Heart right ventricle (tissue), 16 donors: ENCODE measurements around the gene TSPAN8. TPM values are rescaled to one million over a fixed set of nuclear protein-coding genes. Genes with fewer than 3 reads are reported as not detected.

ENCODE experiments used
- ATAC-seq, 8 donors: fragments of 200-7000 bp; cut with Tn5 transposase; one replicate each; pipeline ENCODE4 v1.9.1; 2020; ENCODE audit warnings: mild to moderate bottlenecking in 8 of 8, moderate library complexity in 8 of 8, moderate number of reproducible peaks in 1 of 8
- DNase-seq, 2 donors: peaks; one replicate each; pipeline ENCODE4 v3.0.0-alpha.2; 2020
- H3K27ac ChIP-seq, 10 donors: fragments of 200-600 bp; sonication (generic) in 2 of 10; one replicate each; pipeline versions ENCODE4 v1.5.0 to v1.8.0; 2020 to 2022; ENCODE audit warnings: mild to moderate bottlenecking in 3 of 10
- H3K27me3 ChIP-seq, 7 donors: fragments of 200-600 bp; one replicate each; pipeline ENCODE4 v1.8.0; 2021 to 2022; ENCODE audit warnings: mild to moderate bottlenecking in 2 of 7
- H3K36me3 ChIP-seq, 9 donors: fragments of 200-600 bp; sonication (generic) in 1 of 9; one replicate each; pipeline versions ENCODE4 v1.5.0 to v1.8.0; 2020 to 2022; ENCODE audit warnings: mild to moderate bottlenecking in 2 of 9
- H3K4me1 ChIP-seq, 9 donors: fragments of 200-600 bp; sonication (generic) in 1 of 9; one replicate each; pipeline versions ENCODE4 v1.5.0 to v1.8.0; 2020 to 2022; ENCODE audit warnings: mild to moderate bottlenecking in 4 of 9
- H3K4me3 ChIP-seq, 10 donors: fragments of 200-600 bp; sonication (generic) in 2 of 10; one replicate each; pipeline versions ENCODE4 v1.5.0 to v1.8.0; 2020 to 2022; ENCODE audit warnings: mild to moderate bottlenecking in 7 of 10, moderate library complexity in 2 of 10
- H3K9me3 ChIP-seq, 11 donors: fragments of 200-600 bp in 10 of 11; sonication (generic) in 2 of 11; one replicate each; pipeline versions ENCODE4 v1.5.0 to v1.8.0; 2013 to 2022; ENCODE audit warnings: mild to moderate bottlenecking in 2 of 11, control low read depth in 1 of 11, moderate library complexity in 1 of 11
- CTCF ChIP-seq, 9 donors: fragments of 200-600 bp; sonication (generic) in 2 of 9; IDR thresholded peaks; one replicate each; pipeline versions ENCODE4 v1.5.0 to v1.8.0; 2021 to 2022; ENCODE audit warnings: antibody characterized with exemption in 9 of 9, mild to moderate bottlenecking in 5 of 9, moderate library complexity in 1 of 9
- WGBS, 2 donors: extraction: QIAGEN DNeasy Blood & Tissue Kit; methylation state at CpG; one replicate each; pipeline ENCODE4 v1.1.7; 2013; ENCODE audit warnings: inconsistent platforms in 1 of 2; 5-methylcytosine and 5-hydroxymethylcytosine counted together
- intact Hi-C, 10 donors: fragments of 100-400 bp; cut with DNase I; formaldehyde crosslinking; loops; one replicate each; pipeline versions ENCODE4 v1.11.1 to v1.14.2; 2022
- polyA plus RNA-seq, 2 donors: library from polyadenylated mRNA; stranded (reverse); fragments of 200-250 nt; gene quantifications; one replicate each; pipeline ENCODE4 v1.2.3, GENCODE V29; 2013
- total RNA-seq, 10 donors: library from RNA; stranded (reverse); fragmentation: NEBNext Ultra II Directional in 3 of 10; extraction: Animal tissue kit (Norgen Biotek cat#: 25700) in 3 of 10; gene quantifications; one replicate each; pipeline versions ENCODE4 v1.2.1 to v1.2.4, GENCODE V29; 2021 to 2023
- donor health status: Arrhythmogenic right ventricular cardiomyopathy.
- donor health status: ischemic (EF 13 %, LVEDD 7.1; RV severe dilation, severe dysfunction).
- donor health status: healthy with polysubstance abuse.
- donor health status: DM: no; HTN: yes; CAD: no.
- donor health status: DM: no; HTN: no; CAD: no.
- donor health status: ischemic (EF 25% LVEDD 6.9; RV normal size, moderate dysfunction).
- donor health status: ischemic (EF 25% LVEDD 5.7; RV mildly dilated, moderate dysfunction).
- donor health status: healthy.
- donor health status: DM: yes; HTN: yes; CAD: no.
- donor health status: Ischemic cardiomyopathy.
- donor health status: ischemic (EF 35%, LVEDD 5.7; RV mildly dilated, moderate dysfunction).
- donor health status: nonischemic (EF 11% LVEDD 7.7; RV severe dilation, severe dysfunction).
- donor health status: DM: yes; HTN: yes; CAD: no.
- donor health status: PGD.
- donor health status: ischemic (EF 29% LVEDD 5.4; RV normal size, mild dysfunction).
- donor health status: nonischemic (EF 23%, LVEDD 6.1; RV moderate dilation, normal function).

Gene TSPAN8
- total and polyA plus RNA-seq, 12 donors = 0.09 to 0.75 (median 0.38) TPM; not detected in 6

DNA sequence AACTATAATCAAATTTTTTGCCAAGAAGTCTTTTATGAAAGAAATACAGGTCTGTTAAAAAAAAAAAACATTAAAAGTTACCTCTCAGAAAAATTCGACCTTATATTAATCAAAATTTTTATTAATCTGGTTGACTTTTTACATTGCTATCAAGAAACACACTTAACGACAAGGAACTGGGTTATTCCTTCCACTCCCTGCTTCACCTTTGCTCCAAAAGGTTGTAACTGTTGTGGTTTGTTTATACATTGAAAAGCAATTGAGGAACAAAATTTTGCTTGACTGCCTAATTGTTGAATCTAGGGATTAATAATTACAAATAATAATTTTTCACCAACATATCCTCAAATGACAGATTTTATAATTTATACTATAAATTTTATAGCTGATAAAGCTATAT lies 28.4 kb downstream of the TSPAN8 start:
- intact Hi-C loops = no loop called here
- WGBS, 2 donors = 73 to 83% methylated on average over 2 of the region's 2 CpGs
- DNase-seq = no peak

DNA sequence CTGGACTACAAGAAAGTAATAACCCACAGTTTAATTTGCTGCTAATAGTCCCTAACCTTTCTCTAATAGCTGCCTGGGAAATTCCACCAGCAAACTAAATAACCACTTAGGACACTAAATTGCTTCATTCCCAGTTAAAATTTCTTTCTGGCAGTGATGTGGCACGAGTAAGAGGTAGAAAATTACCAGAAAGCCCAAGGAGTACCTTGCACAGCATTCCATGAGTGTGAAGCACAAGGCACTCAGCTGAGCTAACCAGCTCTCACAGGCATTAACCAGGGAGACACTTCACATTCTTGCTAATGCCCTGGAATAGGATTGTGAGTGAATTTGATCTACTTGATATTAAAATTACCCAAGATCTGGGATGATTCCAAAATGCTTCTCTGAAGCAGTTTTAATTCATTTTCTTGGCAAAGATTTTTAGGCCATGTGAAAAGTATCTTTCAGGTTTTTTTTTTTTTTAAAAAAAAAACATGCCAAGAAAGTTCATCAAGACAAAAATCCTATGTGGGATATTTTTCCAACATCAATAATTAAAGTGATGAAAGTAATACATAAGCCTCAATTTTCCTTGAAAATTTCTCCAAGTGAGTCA lies 29.5 kb downstream of the TSPAN8 start:
- no peak overlapping the region for H3K4me3 ChIP-seq
- H3K36me3 ChIP-seq = no peaks in the 10 kb centered on the region
- 45 to 49% methylated on average over 1 of the region's 1 CpG for WGBS, 2 donors
- H3K4me1 ChIP-seq = no peaks in the 10 kb centered on the region
- peaks cover 0 to 3% (median 0%) of the 10 kb centered on the region in 7 donors for H3K27me3 ChIP-seq
- no peak for ATAC-seq
- no peak for DNase-seq
- intact Hi-C loops = no loop called here
- no peaks in the 10 kb centered on the region for H3K9me3 ChIP-seq
- no peak for TF ChIP-seq CTCF (IDR thresholded peaks at IDR 0.05)
- no peak overlapping the region for H3K27ac ChIP-seq

More for the DNA sequence above, 28.4 kb downstream of the TSPAN8 start:
- H3K27ac ChIP-seq = no peak overlapping the region
- TF ChIP-seq CTCF (IDR thresholded peaks at IDR 0.05) = no peak
- ATAC-seq = no peak
- no peaks in the 10 kb centered on the region for H3K9me3 ChIP-seq
- no peaks in the 10 kb centered on the region for H3K36me3 ChIP-seq
- H3K4me1 ChIP-seq = no peaks in the 10 kb centered on the region
- H3K4me3 ChIP-seq = no peak overlapping the region
- peaks cover 0 to 14% (median 0%) of the 10 kb centered on the region in 7 donors for H3K27me3 ChIP-seq

DNA sequence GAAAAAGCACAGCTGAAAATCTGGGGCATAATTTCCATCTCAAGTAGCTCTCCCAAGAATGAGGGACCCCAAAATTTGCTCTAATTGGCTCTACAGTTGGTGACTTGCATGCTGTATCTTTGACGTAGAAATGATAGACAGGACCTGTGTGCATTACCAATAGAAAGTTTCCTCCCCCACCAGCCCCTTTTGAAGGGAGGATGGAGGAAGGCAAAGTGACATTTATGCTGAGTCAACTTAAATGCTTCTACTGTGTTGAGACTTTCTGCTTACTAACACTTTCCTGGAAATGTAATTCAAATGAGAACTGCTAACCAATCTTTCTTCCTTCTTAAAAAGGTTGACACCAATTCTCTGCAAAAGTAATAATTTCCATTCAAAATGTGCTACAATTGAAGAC lies 31.9 kb downstream of the TSPAN8 start:
- no peak for ATAC-seq
- no peak for DNase-seq
- Histone ChIP-seq H3K27ac (no peak overlapping the region), H3K36me3 (no peaks in the 10 kb centered on the region), H3K9me3 (no peaks in the 10 kb centered on the region), H3K4me3 (no peak overlapping the region), H3K4me1 (no peaks in the 10 kb centered on the region), H3K27me3 (no peaks in the 10 kb centered on the region)
- 64 to 70% methylated on average over 1 of the region's 1 CpG for WGBS, 2 donors
- intact Hi-C loops = no loop called here
- TF ChIP-seq CTCF (IDR thresholded peaks at IDR 0.05) = no peak

DNA sequence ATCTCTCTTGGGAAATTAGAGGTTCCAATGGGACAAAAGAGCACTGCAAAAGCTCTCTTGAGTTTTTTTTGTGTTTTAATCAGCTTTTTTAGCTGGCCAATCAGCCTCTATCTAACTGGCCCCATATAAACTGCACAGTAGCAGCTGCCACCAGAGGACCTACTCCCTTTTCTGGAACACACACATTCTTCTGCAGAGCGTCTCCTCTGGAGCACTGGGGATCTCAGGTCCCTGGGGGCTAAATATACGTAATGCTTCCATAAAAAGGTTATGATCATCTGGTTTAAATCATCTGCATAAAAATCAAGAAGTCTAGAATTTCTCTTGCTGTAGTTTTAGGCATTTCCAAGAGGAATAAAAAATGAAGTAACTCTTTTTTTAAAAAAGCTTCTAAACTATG lies 32.3 kb downstream of the TSPAN8 start:
- no peak for TF ChIP-seq CTCF (IDR thresholded peaks at IDR 0.05)
- H3K4me1 ChIP-seq = no peaks in the 10 kb centered on the region
- no peaks in the 10 kb centered on the region for H3K27me3 ChIP-seq
- WGBS, 2 donors = 7 to 18% methylated on average over 2 of the region's 2 CpGs
- H3K9me3 ChIP-seq = no peaks in the 10 kb centered on the region
- no peaks in the 10 kb centered on the region for H3K36me3 ChIP-seq
- no peak overlapping the region for H3K4me3 ChIP-seq
- no peak overlapping the region for H3K27ac ChIP-seq
- intact Hi-C loops = no loop called here
- peak in 1 of 8 donors; percentile 58 for ATAC-seq
- DNase-seq = no peak
